Panc1 (cell line): ENCODE data around the gene SLC4A7. TPM values are rescaled to one million over a fixed set of nuclear protein-coding genes. Genes with fewer than 3 reads are reported as not detected.
A peak's percentile ranks its signal among the peaks of the same experiment; 100 is the strongest.

Experiments
- ATAC-seq: fragments of 200-7000 bp; cut with Tn5 transposase; 2 replicates; pipeline ENCODE4 v1.9.1; 2020; ENCODE audit warnings: mild to moderate bottlenecking, moderate library complexity
- BruUV-seq: library from RNA; stranded (reverse); fragments of 400-500 nt; replicated peaks from 2 replicates; lab custom pipeline; 2021; lab: Mats Ljungman, UMichigan
- CTCF ChIA-PET: fragments of 300-600 bp; sonication (Branson Sonifier 250); formaldehyde crosslinking; loops from one replicate; lab custom pipeline; 2022; ENCODE audit warnings: antibody characterized with exemption; lab: Charles Lee
- POLR2A ChIA-PET: fragments of 300-600 bp; sonication (Branson Sonifier 250); formaldehyde crosslinking; loops from one replicate; lab custom pipeline; 2022; ENCODE audit warnings: antibody characterized with exemption; lab: Charles Lee
- DNase-seq: peaks from one replicate; pipeline ENCODE4 v3.0.0-alpha.2; 2010; ENCODE audit warnings: low read depth, low spot score
- H3K27ac ChIP-seq: 2 replicates; pipeline ENCODE4 v1.5.1; 2011; ENCODE audit warnings: mild to moderate bottlenecking, low read length, inconsistent platforms
- H3K27me3 ChIP-seq: fragments of 200-500 bp; sonication (Bioruptor generic); 2 replicates; pipeline ENCODE4 v1.6.0; 2014; ENCODE audit warnings: low read length, inconsistent platforms; ENCODE audit not compliant: control insufficient read depth, insufficient read depth
- H3K36me3 ChIP-seq: fragments of 200-500 bp; sonication (Bioruptor generic); 2 replicates; pipeline ENCODE4 v1.5.1; 2014; ENCODE audit warnings: inconsistent platforms, mild to moderate bottlenecking, low read length, moderate library complexity; ENCODE audit not compliant: control insufficient read depth, insufficient read depth
- H3K4me1 ChIP-seq: 2 replicates; pipeline ENCODE4 v1.5.1; 2011; ENCODE audit warnings: inconsistent platforms, mild to moderate bottlenecking, low read length, moderate library complexity; ENCODE audit not compliant: control insufficient read depth, insufficient read depth
- H3K4me3 ChIP-seq, 2 experiments: 2 replicates each; pipeline ENCODE4 v1.5.1; 2011 to 2012; ENCODE audit warnings: low read depth in 2 of 2, low read length in 2 of 2, mild to moderate bottlenecking in 2 of 2, inconsistent platforms in 1 of 2, moderate library complexity in 1 of 2
- H3K9me3 ChIP-seq: fragments of 200-500 bp; sonication (Bioruptor generic); 2 replicates; pipeline ENCODE4 v1.5.1; 2014; ENCODE audit warnings: low read depth, mild to moderate bottlenecking, inconsistent platforms, low read length, moderate library complexity; ENCODE audit not compliant: control insufficient read depth, insufficient read depth
- CTCF ChIP-seq: fragments of 450-650 bp; IDR thresholded peaks from 2 replicates; pipeline ENCODE4 v1.5.1; 2017; ENCODE audit warnings: mild to moderate bottlenecking
- POLR2AphosphoS5 ChIP-seq: IDR thresholded peaks from 2 replicates; pipeline ENCODE4 v1.6.1; 2012; ENCODE audit warnings: mild to moderate bottlenecking, low read depth, low read length, moderate library complexity
- REST ChIP-seq, 2 experiments: IDR thresholded peaks; 2 replicates each; pipeline ENCODE4 v1.6.1; 2011 to 2012; ENCODE audit warnings: low read depth in 2 of 2, control low read depth in 1 of 2, low read length in 1 of 2, mild to moderate bottlenecking in 1 of 2, moderate library complexity in 1 of 2; ENCODE audit not compliant: insufficient read depth in 1 of 2
- SIN3A ChIP-seq: IDR thresholded peaks from 2 replicates; pipeline ENCODE4 v1.6.1; 2012; ENCODE audit warnings: low read depth, mild to moderate bottlenecking, low read length, moderate library complexity, borderline replicate concordance; ENCODE audit not compliant: insufficient read depth
- TCF7L2 ChIP-seq: IDR thresholded peaks from 2 replicates; pipeline ENCODE4 v1.6.1; 2011; ENCODE audit warnings: mild to moderate bottlenecking, low read depth, low read length, inconsistent platforms
- in situ Hi-C: cut with HindIII; loops from 2 replicates; pipeline ENCODE4 v1.10.0; 2016; ENCODE audit warnings: low sequenced_read_pairs, low pct_unique_long_range_greater_than_20kb
- intact Hi-C: fragments of 100-400 bp; cut with micrococcal nuclease; formaldehyde crosslinking; loops from one replicate; pipeline ENCODE4 v1.10.0; 2022; ENCODE audit not compliant: unreplicated experiment
- total RNA-seq: library from RNA; stranded (reverse); gene quantifications from one replicate; pipeline ENCODE4 v1.2.1, GENCODE V29; 2021; ENCODE audit not compliant: unreplicated experiment

Gene SLC4A7
- total RNA-seq, 1 experiment from 2014 or later: 99.4 TPM

- Histone ChIP-seq H3K36me3 (no peaks in the 10 kb centered on the region), H3K27ac (peak overlapping the region; percentile 48; the same call in 1 of the 2 replicates), H3K4me1 (peaks cover 11% of the 10 kb centered on the region; the same call in 1 of the 2 replicates), H3K4me3 (no peak overlapping the region), H3K27me3 (no peaks in the 10 kb centered on the region), H3K9me3 (no peaks in the 10 kb centered on the region)
- TF ChIP-seq TCF7L2 (no peak), SIN3A (no peak), POLR2AphosphoS5 (no peak), REST (IDR thresholded peaks at IDR 0.05; ENCODE audit: insufficient read depth in 1 of 2, low read depth in 2 of 2, low read length in 1 of 2) (no peak)
- POLR2A ChIA-PET: no interaction called here
- in situ Hi-C loops (no loop called here), intact Hi-C loops (no loop called here)
- no peak for ATAC-seq
- BruUV-seq: no TSS peak
- DNase-seq: no peak
- CTCF ChIA-PET: no interaction called here
These were observed 17.6 kb upstream of the SLC4A7 start for GRCh38 chr3:27501759-27502158.

DNA sequence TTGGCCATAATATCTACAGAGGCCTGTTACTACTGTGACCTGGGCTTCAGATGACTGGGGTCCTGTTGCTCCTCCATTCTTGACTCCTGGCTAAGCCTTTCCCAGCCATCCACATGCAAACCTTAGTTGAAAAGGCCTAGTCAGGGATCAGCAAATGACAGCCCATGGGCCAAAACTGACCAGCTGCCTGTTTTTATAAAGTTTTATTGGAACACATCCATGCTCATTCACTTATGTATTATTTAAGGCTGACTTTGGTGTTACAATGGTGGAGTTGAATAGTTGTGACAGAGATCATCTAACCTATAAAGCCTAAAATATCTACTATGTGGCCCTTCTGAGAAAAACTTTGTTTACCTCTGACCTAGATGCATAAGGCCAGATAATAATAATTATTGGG, 16.8 kb upstream of the SLC4A7 start:
- no peak overlapping the region for H3K4me3 ChIP-seq
- DNase-seq (no peak), ATAC-seq (no peak)
- no peaks in the 10 kb centered on the region for H3K27me3 ChIP-seq
- peak overlapping the region; percentile 39; the same call in 1 of the 2 replicates for H3K27ac ChIP-seq
- TF ChIP-seq CTCF (no peak), SIN3A (no peak), REST (IDR thresholded peaks at IDR 0.05; ENCODE audit: insufficient read depth in 1 of 2, low read depth in 2 of 2, low read length in 1 of 2) (no peak), TCF7L2 (no peak), POLR2AphosphoS5 (no peak)
- no peaks in the 10 kb centered on the region for H3K36me3 ChIP-seq
- no TSS peak for BruUV-seq
- H3K4me1 ChIP-seq: peaks cover 14% of the 10 kb centered on the region
- no peaks in the 10 kb centered on the region for H3K9me3 ChIP-seq
- POLR2A ChIA-PET: no interaction called here
- CTCF ChIA-PET: no interaction called here
- in situ Hi-C loops (no loop called here), intact Hi-C loops (no loop called here)
